Upper lobe of left lung (tissue), 6 donors: Measurements from ENCODE around the gene TMEM141. TPM values are rescaled to one million over a fixed set of nuclear protein-coding genes. Genes with fewer than 3 reads are reported as not detected.

Experiments used
- ATAC-seq, 2 donors: fragments of 200-7000 bp; cut with Tn5 transposase; one replicate each; pipeline ENCODE4 v1.9.1; 2022; ENCODE audit warnings: mild to moderate bottlenecking in 2 of 2, moderate library complexity in 2 of 2; ENCODE audit not compliant: low FRiP score in 2 of 2
- DNase-seq, 2 donors: peaks; one replicate each; pipeline ENCODE4 v3.0.0-alpha.2; 2019 to 2020
- H3K27ac ChIP-seq, 4 donors: fragments of 200-600 bp; sonication (generic); one replicate each; pipeline ENCODE4 v1.5.1; 2016 to 2019
- H3K27me3 ChIP-seq, 4 donors: fragments of 200-600 bp; sonication (generic); one replicate each; pipeline ENCODE4 v1.5.1; 2017 to 2019
- H3K36me3 ChIP-seq, 4 donors: fragments of 200-600 bp; sonication (generic); one replicate each; pipeline ENCODE4 v1.5.1; 2016 to 2019
- H3K4me1 ChIP-seq, 4 donors: fragments of 200-600 bp; sonication (generic); one replicate each; pipeline ENCODE4 v1.5.1; 2018 to 2019
- H3K4me3 ChIP-seq, 4 donors: fragments of 200-600 bp; sonication (generic); one replicate each; pipeline ENCODE4 v1.5.1; 2017 to 2019; ENCODE audit warnings: mild to moderate bottlenecking in 2 of 4, moderate library complexity in 1 of 4
- H3K9me3 ChIP-seq, 4 donors: fragments of 200-600 bp; sonication (generic); one replicate each; pipeline ENCODE4 v1.5.1; 2018 to 2019
- EP300 ChIP-seq, 4 donors: sonication (generic); formaldehyde crosslinking; IDR thresholded peaks; one replicate each; pipeline ENCODE4 v1.5.1; 2017; ENCODE audit warnings: antibody characterized with exemption in 4 of 4, control low read depth in 2 of 4
- POLR2A ChIP-seq, 4 donors: fragments of 450-650 bp; IDR thresholded peaks; one replicate each; pipeline ENCODE4 v1.5.1; 2016 to 2017; ENCODE audit warnings: antibody characterized with exemption in 4 of 4, mild to moderate bottlenecking in 2 of 4
- POLR2AphosphoS5 ChIP-seq, 2 donors: sonication (generic); formaldehyde crosslinking; IDR thresholded peaks; one replicate each; pipeline ENCODE4 v1.5.1; 2017; ENCODE audit warnings: antibody characterized with exemption in 2 of 2
- WGBS, 2 donors: methylation state at CpG; one replicate each; pipeline ENCODE4 v1.1.5; 2017 to 2018; 5-methylcytosine and 5-hydroxymethylcytosine counted together
- total RNA-seq, 6 donors: library from RNA; depleted of rRNA in 4 of 6; stranded (reverse); fragments of >200 nt in 4 of 6; gene quantifications; one replicate each; pipeline versions ENCODE4 v1.1.0 to v1.2.1, GENCODE V29; 2016 to 2021
- TF ChIP-seq, protein P1 (sequence below), 6 experiments: fragments of 450-650 bp in 4 of 6; fragments of 200-600 bp in 2 of 6; sonication (generic) in 2 of 6; IDR thresholded peaks; one replicate each; pipeline ENCODE4 v1.5.1; 2016 to 2019; ENCODE audit warnings: antibody characterized with exemption in 6 of 6
- donor health status: DM: no; HTN: no; CAD: no; lungs with moderate emphysema.
- donor health status: DM: no; HTN: yes; CAD: no; lungs with severe emphysema.

The TMEM141 gene
- total RNA-seq, 6 donors from 2014 or later: 55.5 to 134 (median 80.5) TPM

DNA sequence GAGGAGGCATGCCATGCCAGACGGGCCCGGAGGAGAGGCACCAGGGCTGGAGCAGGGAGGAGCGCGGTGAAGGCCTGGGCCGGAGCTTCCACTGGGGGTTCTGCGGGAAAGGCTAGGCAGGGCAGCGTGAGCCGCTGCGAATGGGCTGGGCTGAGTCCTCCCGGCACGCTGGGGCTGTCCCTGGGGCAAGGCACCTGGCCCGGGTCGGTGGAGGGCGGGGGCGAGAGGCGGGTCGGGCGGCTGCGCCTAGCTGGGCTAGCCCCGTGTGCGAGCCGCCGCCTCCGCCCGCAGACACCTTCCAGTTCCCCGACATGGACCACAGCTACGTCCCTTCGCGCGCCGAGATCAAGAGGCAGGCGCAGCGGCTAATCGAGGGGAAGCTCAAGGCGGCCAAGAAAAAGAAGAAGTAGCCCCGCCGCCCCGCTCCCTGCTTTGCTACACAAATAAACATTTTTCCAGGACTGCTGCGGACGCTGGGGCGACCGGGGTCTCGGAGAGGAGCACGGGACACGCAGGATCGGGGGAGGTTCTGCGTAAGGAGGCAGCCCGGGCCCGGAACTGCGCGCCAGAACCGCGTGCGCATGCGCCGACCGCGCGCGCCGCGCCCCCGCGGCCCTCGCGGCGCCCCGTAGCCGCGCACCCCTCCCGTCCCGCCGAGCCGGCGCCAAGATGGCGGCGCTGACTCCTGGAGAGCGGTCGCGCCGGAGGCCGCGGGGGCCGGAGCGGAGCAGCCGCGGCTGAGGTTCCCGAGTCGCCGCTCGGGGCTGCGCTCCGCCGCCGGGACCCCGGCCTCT lies 16.3 kb downstream of the TMEM141 start, which contains the start of gene RABL6:
RABL6 (plus strand) TSS at position 668 of the 794 bp plus-strand sequence. CDS start 249 bp downstream, outside the sequence.
- Histone ChIP-seq H3K4me3 (peak within 1 kb of the TSS; percentile 95 to 99 (median 99)), H3K27ac (peak within 1 kb of the TSS; percentile 84 to 94 (median 88)), H3K4me1 (peaks cover 31 to 52% (median 33%) of the 10 kb centered on the region in 4 donors), H3K36me3 (peaks cover 0 to 3% (median 0%) of the 10 kb centered on the region in 4 donors), H3K27me3 (no peaks in the 10 kb centered on the region), H3K9me3 (no peaks in the 10 kb centered on the region)
- TF ChIP-seq POLR2A (IDR thresholded peaks at IDR 0.05) (peak in 3 of 4 donors; percentile 41 to 87 (median 72)), POLR2AphosphoS5 (IDR thresholded peaks at IDR 0.05) (peak; percentile 48 to 68), EP300 (IDR thresholded peaks at IDR 0.05) (no peak)
- TF ChIP-seq, protein P1, sequence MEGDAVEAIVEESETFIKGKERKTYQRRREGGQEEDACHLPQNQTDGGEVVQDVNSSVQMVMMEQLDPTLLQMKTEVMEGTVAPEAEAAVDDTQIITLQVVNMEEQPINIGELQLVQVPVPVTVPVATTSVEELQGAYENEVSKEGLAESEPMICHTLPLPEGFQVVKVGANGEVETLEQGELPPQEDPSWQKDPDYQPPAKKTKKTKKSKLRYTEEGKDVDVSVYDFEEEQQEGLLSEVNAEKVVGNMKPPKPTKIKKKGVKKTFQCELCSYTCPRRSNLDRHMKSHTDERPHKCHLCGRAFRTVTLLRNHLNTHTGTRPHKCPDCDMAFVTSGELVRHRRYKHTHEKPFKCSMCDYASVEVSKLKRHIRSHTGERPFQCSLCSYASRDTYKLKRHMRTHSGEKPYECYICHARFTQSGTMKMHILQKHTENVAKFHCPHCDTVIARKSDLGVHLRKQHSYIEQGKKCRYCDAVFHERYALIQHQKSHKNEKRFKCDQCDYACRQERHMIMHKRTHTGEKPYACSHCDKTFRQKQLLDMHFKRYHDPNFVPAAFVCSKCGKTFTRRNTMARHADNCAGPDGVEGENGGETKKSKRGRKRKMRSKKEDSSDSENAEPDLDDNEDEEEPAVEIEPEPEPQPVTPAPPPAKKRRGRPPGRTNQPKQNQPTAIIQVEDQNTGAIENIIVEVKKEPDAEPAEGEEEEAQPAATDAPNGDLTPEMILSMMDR (IDR thresholded peaks at IDR 0.05): peak in 4 of 6 experiments; percentile 24 to 46 (median 32)
- 0 to 2% methylated on average over 32 to 63 of the region's 96 CpGs for WGBS, 2 donors
- DNase-seq (peak; percentile 67 to 97), ATAC-seq (peak; percentile 77 to 96)

GRCh38 chr9:136808075-136808805 lies 17.1 kb downstream of the TMEM141 start:
- DNase-seq (peak; percentile 37 to 92), ATAC-seq (peak in 1 of 2 donors; percentile 35)
- Histone ChIP-seq H3K9me3 (no peaks in the 10 kb centered on the region), H3K36me3 (peaks cover 0 to 3% (median under 1%) of the 10 kb centered on the region in 4 donors), H3K4me1 (peaks cover 31 to 58% (median 33%) of the 10 kb centered on the region in 4 donors), H3K27ac (peak overlapping the region; percentile 84 to 94 (median 88)), H3K4me3 (peak overlapping the region; percentile 95 to 99 (median 99)), H3K27me3 (no peaks in the 10 kb centered on the region)
- TF ChIP-seq POLR2AphosphoS5 (IDR thresholded peaks at IDR 0.05): no peak
- no peak for TF ChIP-seq EP300 (IDR thresholded peaks at IDR 0.05)
- TF ChIP-seq, protein P1 (IDR thresholded peaks at IDR 0.05): peak in 1 of 6 experiments; percentile 1
- TF ChIP-seq POLR2A (IDR thresholded peaks at IDR 0.05): no peak
- 0 to 1% methylated on average over 2 to 31 of the region's 93 CpGs for WGBS, 2 donors

DNA sequence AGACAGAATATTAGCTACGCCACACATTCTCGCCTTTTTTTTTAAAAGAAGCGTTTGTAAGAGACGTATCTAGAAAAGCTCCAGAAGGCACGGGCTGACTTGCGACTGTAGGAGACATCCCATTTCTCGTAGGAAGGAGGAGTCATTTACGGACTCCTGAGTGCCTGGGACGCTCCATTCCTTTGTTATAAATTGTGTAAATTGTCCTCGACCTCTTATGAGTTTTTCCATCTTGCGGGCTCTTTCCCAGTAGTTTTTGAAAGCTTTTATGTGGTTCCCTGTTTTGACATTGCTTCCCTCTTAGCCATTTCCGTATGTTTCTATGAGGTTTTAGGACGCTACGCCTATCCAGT lies 17.6 kb downstream of the TMEM141 start:
- DNase-seq (no peak), ATAC-seq (no peak)
- no peaks in the 10 kb centered on the region for H3K27me3 ChIP-seq
- WGBS, 2 donors: 4 to 6% methylated on average over 14 of the region's 14 CpGs
- H3K27ac ChIP-seq: peak overlapping the region; percentile 4 to 94 (median 88)
- peak overlapping the region; percentile 95 to 99 (median 99) for H3K4me3 ChIP-seq
- H3K9me3 ChIP-seq: no peaks in the 10 kb centered on the region
- peaks cover 0 to 4% (median 2%) of the 10 kb centered on the region in 4 donors for H3K36me3 ChIP-seq
- H3K4me1 ChIP-seq: peaks cover 31 to 58% (median 33%) of the 10 kb centered on the region in 4 donors
- TF ChIP-seq, protein P1 (IDR thresholded peaks at IDR 0.05): no peak
- TF ChIP-seq POLR2A (IDR thresholded peaks at IDR 0.05) (no peak), POLR2AphosphoS5 (IDR thresholded peaks at IDR 0.05) (no peak), EP300 (IDR thresholded peaks at IDR 0.05) (no peak)

GRCh38 chr9:136814725-136815421 lies 23.7 kb downstream of the TMEM141 start:
- TF ChIP-seq POLR2A (IDR thresholded peaks at IDR 0.05): no peak
- TF ChIP-seq, protein P1 (IDR thresholded peaks at IDR 0.05): no peak
- no peak for TF ChIP-seq EP300 (IDR thresholded peaks at IDR 0.05)
- no peak for TF ChIP-seq POLR2AphosphoS5 (IDR thresholded peaks at IDR 0.05)
- H3K27me3 ChIP-seq: no peaks in the 10 kb centered on the region
- H3K27ac ChIP-seq: no peak overlapping the region
- H3K4me1 ChIP-seq: peaks cover 6 to 27% (median 10%) of the 10 kb centered on the region in 4 donors
- H3K9me3 ChIP-seq: no peaks in the 10 kb centered on the region
- H3K4me3 ChIP-seq: no peak overlapping the region
- DNase-seq (no peak), ATAC-seq (no peak)
- 93% methylated on average over 12 to 13 of the region's 13 CpGs for WGBS, 2 donors
- peaks cover 0 to 15% (median 8%) of the 10 kb centered on the region in 4 donors for H3K36me3 ChIP-seq
